Mammary microvascular endothelial cell (primary cell): ENCODE data around the gene ST6GALNAC1. TPM values are rescaled to one million over a fixed set of nuclear protein-coding genes. Genes with fewer than 3 reads are reported as not detected.

Experiments used
- total RNA-seq: library from RNA; depleted of rRNA; stranded (reverse); fragments of >200 nt; gene quantifications from 2 replicates; pipeline ENCODE4 v1.2.3, GENCODE V29; 2015

ST6GALNAC1 gene
- total RNA-seq: not detected in 2 replicates

GRCh38 chr17:76643553-76644148, at the start of gene ST6GALNAC1:
TSS of gene ST6GALNAC1 (minus strand) at chr17:76643757. CDS start at chr17:76643638, 119 bp downstream.

GRCh38 chr17:76585649-76586593, 57.6 kb downstream of the ST6GALNAC1 start, which contains the start of gene ST6GALNAC2:
TSS of gene ST6GALNAC2 (minus strand) at chr17:76585860. CDS start at chr17:76585808, 52 bp downstream.

Other genes starting within 250 kb of the ST6GALNAC1 start
- gene UBE2O, start 190.6 kb downstream of the ST6GALNAC1 start, total RNA-seq: 17.5 and 23.1 TPM in 2 replicates
- gene AANAT, start 176.2 kb downstream of the ST6GALNAC1 start, total RNA-seq: not detected in 2 replicates
- 46.8 and 54.8 TPM in 2 replicates for gene RHBDF2, start 142.3 kb downstream of the ST6GALNAC1 start, total RNA-seq
- 24.6 and 27.5 TPM in 2 replicates for gene CYGB, start 106.0 kb downstream of the ST6GALNAC1 start, total RNA-seq
- 0.59 and 0.67 TPM in 2 replicates for gene PRCD, start 103.7 kb downstream of the ST6GALNAC1 start, total RNA-seq
- gene ST6GALNAC2, start 57.9 kb downstream of the ST6GALNAC1 start, total RNA-seq: 1.7 and 2.2 TPM in 2 replicates
- gene MXRA7, start 67.2 kb upstream of the ST6GALNAC1 start, total RNA-seq: 235 and 238 TPM in 2 replicates
- 29.2 and 34.5 TPM in 2 replicates for gene JMJD6, start 82.8 kb upstream of the ST6GALNAC1 start, total RNA-seq
- 22.5 and 28.0 TPM in 2 replicates for gene METTL23, start 83.1 kb upstream of the ST6GALNAC1 start, total RNA-seq
- 350 and 378 TPM in 2 replicates for gene SRSF2, start 93.6 kb upstream of the ST6GALNAC1 start, total RNA-seq
- 26.6 and 30.8 TPM in 2 replicates for gene MFSD11, start 94.4 kb upstream of the ST6GALNAC1 start, total RNA-seq
- gene MGAT5B, start 224.6 kb upstream of the ST6GALNAC1 start, total RNA-seq: 1.1 and 2.1 TPM in 2 replicates